ENCODE measurements around the gene KBTBD7.

The KBTBD7 gene

GRCh38 chr13:41186481-41186880 is 7.9 kb downstream of the KBTBD7 start:
- TF ChIP-seq SNAI2 (CRISPR knock-in tag; IDR thresholded peaks at IDR 0.05) (no peak), POU6F1 (CRISPR knock-in tag; IDR thresholded peaks at IDR 0.05; ENCODE audit: borderline replicate concordance, low read depth) (no peak), ZNF70 (CRISPR knock-in tag; IDR thresholded peaks at IDR 0.05) (no peak), RARB (CRISPR knock-in tag; IDR thresholded peaks at IDR 0.05) (no peak), ESRRG (CRISPR knock-in tag; IDR thresholded peaks at IDR 0.05) (no peak), BACH2 (CRISPR knock-in tag; IDR thresholded peaks at IDR 0.05; ENCODE audit: borderline replicate concordance) (no peak), ARNTL (CRISPR knock-in tag; IDR thresholded peaks at IDR 0.05; ENCODE audit: borderline replicate concordance, low read depth) (no peak), OSR1 (CRISPR knock-in tag; IDR thresholded peaks at IDR 0.05) (no peak), CREB5 (CRISPR knock-in tag; IDR thresholded peaks at IDR 0.05; ENCODE audit: low read depth) (no peak), ISL1 (CRISPR knock-in tag; IDR thresholded peaks at IDR 0.05) (no peak), PPARA (CRISPR knock-in tag; IDR thresholded peaks at IDR 0.05; ENCODE audit: borderline replicate concordance) (no peak), GLIS3 (CRISPR knock-in tag; IDR thresholded peaks at IDR 0.05) (no peak)
- no peak for ATAC-seq

GRCh38 chr13:41182231-41182630 is 12.1 kb downstream of the KBTBD7 start:
- no peak for TF ChIP-seq ZNF70 (CRISPR knock-in tag; IDR thresholded peaks at IDR 0.05)
- no peak for TF ChIP-seq TOX (CRISPR knock-in tag; IDR thresholded peaks at IDR 0.05; ENCODE audit: borderline replicate concordance)
- TF ChIP-seq ZC3H10 (CRISPR knock-in tag; IDR thresholded peaks at IDR 0.05) = no peak
- TF ChIP-seq CSDC2 (CRISPR knock-in tag; IDR thresholded peaks at IDR 0.05) = no peak
- TF ChIP-seq ZNF565 (CRISPR knock-in tag; conservative IDR thresholded peaks at IDR 0.05; ENCODE audit: low read depth) = no peak
- TF ChIP-seq BACH2 (CRISPR knock-in tag; IDR thresholded peaks at IDR 0.05; ENCODE audit: borderline replicate concordance) = no peak
- TF ChIP-seq OSR1 (CRISPR knock-in tag; IDR thresholded peaks at IDR 0.05) = no peak
- no peak for TF ChIP-seq ZFP30 (CRISPR knock-in tag; IDR thresholded peaks at IDR 0.05)
- TF ChIP-seq ESRRG (CRISPR knock-in tag; IDR thresholded peaks at IDR 0.05) = no peak
- no peak for TF ChIP-seq TCF4 (CRISPR knock-in tag; IDR thresholded peaks at IDR 0.05; ENCODE audit: borderline replicate concordance)
- no peak for TF ChIP-seq POU6F1 (CRISPR knock-in tag; IDR thresholded peaks at IDR 0.05; ENCODE audit: borderline replicate concordance, low read depth)
- no peak for TF ChIP-seq ZNF8 (CRISPR knock-in tag; IDR thresholded peaks at IDR 0.05)
- TF ChIP-seq SNAI2 (CRISPR knock-in tag; IDR thresholded peaks at IDR 0.05) = no peak
- TF ChIP-seq CREB5 (CRISPR knock-in tag; IDR thresholded peaks at IDR 0.05; ENCODE audit: low read depth) = no peak
- TF ChIP-seq GLIS3 (CRISPR knock-in tag; IDR thresholded peaks at IDR 0.05) = no peak
- TF ChIP-seq RARB (CRISPR knock-in tag; IDR thresholded peaks at IDR 0.05) = no peak
- TF ChIP-seq CSRNP3 (CRISPR knock-in tag; IDR thresholded peaks at IDR 0.05) = no peak
- no peak for ATAC-seq

- peak; percentile 54; the same call in 2 of the 3 replicates for ATAC-seq
- no peak for TF ChIP-seq CREB5 (CRISPR knock-in tag; IDR thresholded peaks at IDR 0.05; ENCODE audit: low read depth)
- no peak for TF ChIP-seq ZFP3 (CRISPR knock-in tag; IDR thresholded peaks at IDR 0.05)
- no peak for TF ChIP-seq POU6F1 (CRISPR knock-in tag; IDR thresholded peaks at IDR 0.05; ENCODE audit: borderline replicate concordance, low read depth)
- TF ChIP-seq CSDC2 (CRISPR knock-in tag; IDR thresholded peaks at IDR 0.05) = no peak
- no peak for TF ChIP-seq ZNF8 (CRISPR knock-in tag; IDR thresholded peaks at IDR 0.05)
- TF ChIP-seq TCF4 (CRISPR knock-in tag; IDR thresholded peaks at IDR 0.05; ENCODE audit: borderline replicate concordance) = no peak
- no peak for TF ChIP-seq ZNF565 (CRISPR knock-in tag; conservative IDR thresholded peaks at IDR 0.05; ENCODE audit: low read depth)
- no peak for TF ChIP-seq ARNTL (CRISPR knock-in tag; IDR thresholded peaks at IDR 0.05; ENCODE audit: borderline replicate concordance, low read depth)
- TF ChIP-seq PPARA (CRISPR knock-in tag; IDR thresholded peaks at IDR 0.05; ENCODE audit: borderline replicate concordance) = no peak
- no peak for TF ChIP-seq CSRNP3 (CRISPR knock-in tag; IDR thresholded peaks at IDR 0.05)
Measured at GRCh38 chr13:41179593-41180250, 14.6 kb downstream of the KBTBD7 start.

Data from SK-N-SH treated with all-trans-retinoic acid at 6 μM for 48 hours (cell line).